ENCODE data around the gene MAML2. TPM values are rescaled to one million over a fixed set of nuclear protein-coding genes. Genes with fewer than 3 reads are reported as not detected.

Gene MAML2
- total and polyA plus RNA-seq, 2 of the 8 experiments (the other 6 are each of a cell fraction or from before 2014, with no cell fraction given) = 3.8 to 6.6 TPM

GRCh38 chr11:96311120-96311568 is 31.9 kb downstream of the MAML2 start (continued):
- TF ChIP-seq, protein P1, sequence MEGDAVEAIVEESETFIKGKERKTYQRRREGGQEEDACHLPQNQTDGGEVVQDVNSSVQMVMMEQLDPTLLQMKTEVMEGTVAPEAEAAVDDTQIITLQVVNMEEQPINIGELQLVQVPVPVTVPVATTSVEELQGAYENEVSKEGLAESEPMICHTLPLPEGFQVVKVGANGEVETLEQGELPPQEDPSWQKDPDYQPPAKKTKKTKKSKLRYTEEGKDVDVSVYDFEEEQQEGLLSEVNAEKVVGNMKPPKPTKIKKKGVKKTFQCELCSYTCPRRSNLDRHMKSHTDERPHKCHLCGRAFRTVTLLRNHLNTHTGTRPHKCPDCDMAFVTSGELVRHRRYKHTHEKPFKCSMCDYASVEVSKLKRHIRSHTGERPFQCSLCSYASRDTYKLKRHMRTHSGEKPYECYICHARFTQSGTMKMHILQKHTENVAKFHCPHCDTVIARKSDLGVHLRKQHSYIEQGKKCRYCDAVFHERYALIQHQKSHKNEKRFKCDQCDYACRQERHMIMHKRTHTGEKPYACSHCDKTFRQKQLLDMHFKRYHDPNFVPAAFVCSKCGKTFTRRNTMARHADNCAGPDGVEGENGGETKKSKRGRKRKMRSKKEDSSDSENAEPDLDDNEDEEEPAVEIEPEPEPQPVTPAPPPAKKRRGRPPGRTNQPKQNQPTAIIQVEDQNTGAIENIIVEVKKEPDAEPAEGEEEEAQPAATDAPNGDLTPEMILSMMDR (IDR thresholded peaks at IDR 0.05; ENCODE audit: control extremely low read depth in 1 of 3, insufficient read depth in 1 of 3, low read depth in 1 of 3, low read length in 3 of 3) = no peak
- TF ChIP-seq USF2 (IDR thresholded peaks at IDR 0.05; ENCODE audit: low read length) (no peak), SAP30 (IDR thresholded peaks at IDR 0.05; ENCODE audit: insufficient read depth, insufficient replicate concordance, low read length) (no peak), TEAD4 (IDR thresholded peaks at IDR 0.05; ENCODE audit: low read depth, low read length) (no peak), ZNF274 (IDR thresholded peaks at IDR 0.05; ENCODE audit: borderline replicate concordance, extremely low read depth, low read length) (no peak), EZH2 (IDR thresholded peaks at IDR 0.05; ENCODE audit: low read depth, low read length, severe bottlenecking) (no peak)
